Stimulated activated CD4-positive, alpha-beta T cell treated with anti-CD3 and anti-CD28 coated beads, Interleukin-12 subunit alpha, Interleukin-12 subunit beta, amount 100 ng/mL, for 48 hours (primary cell): ENCODE data around the gene AP1G2.
A peak's percentile ranks its signal among the peaks of the same experiment; 100 is the strongest.
"Not testable (repeated sequence)": the region's sequence is repeated elsewhere in the genome, so short reads cannot be mapped to it uniquely, and the experiment has no call there.

Experiments
- DNase-seq, 3 donors: peaks; one replicate each; pipeline ENCODE4 v3.0.0-alpha.2; 2020; ENCODE audit warnings: low read depth in 2 of 3, low spot score in 1 of 3

Gene AP1G2

GRCh38 chr14:23600806-23601205 lies 33.2 kb upstream of the AP1G2 start:
- DNase-seq = no peak

GRCh38 chr14:23600322-23600707 lies 32.7 kb upstream of the AP1G2 start:
- no peak for DNase-seq

GRCh38 chr14:23594191-23594590 lies 26.6 kb upstream of the AP1G2 start:
- DNase-seq = not testable (repeated sequence)

- no peak for DNase-seq
Observed at GRCh38 chr14:23590198-23590597, 22.6 kb upstream of the AP1G2 start.

- DNase-seq = no peak
Observed at GRCh38 chr14:23589606-23590005, 22.0 kb upstream of the AP1G2 start.

- peak; percentile 75 to 80 (median 77) for DNase-seq
Observed at GRCh38 chr14:23588884-23589598, 21.4 kb upstream of the AP1G2 start.

GRCh38 chr14:23584527-23585203 lies 17.1 kb upstream of the AP1G2 start:
- DNase-seq = not testable (repeated sequence)

- not testable (repeated sequence) for DNase-seq
Observed at GRCh38 chr14:23583761-23584526, 16.4 kb upstream of the AP1G2 start.

GRCh38 chr14:23582906-23583760 lies 15.5 kb upstream of the AP1G2 start:
- no peak for DNase-seq

- DNase-seq = no peak
Observed at GRCh38 chr14:23580948-23581281, 13.3 kb upstream of the AP1G2 start.

- DNase-seq = no peak
Observed at GRCh38 chr14:23580152-23580926, 12.7 kb upstream of the AP1G2 start.

- no peak for DNase-seq
Observed at GRCh38 chr14:23579739-23580138, 12.1 kb upstream of the AP1G2 start.

- DNase-seq = no peak
Observed at GRCh38 chr14:23579311-23579630, 11.7 kb upstream of the AP1G2 start.

GRCh38 chr14:23578560-23579310 lies 11.1 kb upstream of the AP1G2 start, which contains the start of gene JPH4:
Gene JPH4, minus strand, starts transcription at chr14:23578790. Its CDS starts 1,337 bp downstream, at chr14:23577453.
- no peak for DNase-seq

- DNase-seq = no peak
Observed at GRCh38 chr14:23577710-23578392, 10.3 kb upstream of the AP1G2 start.

GRCh38 chr14:23577004-23577681 lies 9.6 kb upstream of the AP1G2 start:
- no peak for DNase-seq

- DNase-seq = no peak
Observed at GRCh38 chr14:23573384-23574015, 5.9 kb upstream of the AP1G2 start.

GRCh38 chr14:23572836-23573235 lies 5.2 kb upstream of the AP1G2 start:
- no peak for DNase-seq
